Vagina (tissue), 2 donors: ENCODE data around the gene COL18A1.

Experiments
- POLR2A ChIP-seq, 2 donors: fragments of 450-650 bp; IDR thresholded peaks; one replicate each; pipeline ENCODE4 v1.6.1; 2017; ENCODE audit warnings: antibody characterized with exemption in 2 of 2, mild to moderate bottlenecking in 2 of 2, moderate library complexity in 2 of 2
- POLR2AphosphoS5 ChIP-seq, 2 donors: sonication (generic); formaldehyde crosslinking; IDR thresholded peaks; one replicate each; pipeline ENCODE4 v1.9.0; 2017; ENCODE audit warnings: antibody characterized with exemption in 2 of 2, mild to moderate bottlenecking in 2 of 2, low read depth in 1 of 2; ENCODE audit not compliant: insufficient read depth in 1 of 2
- TF ChIP-seq, protein P1 (sequence below), 3 experiments: fragments of 450-650 bp in 2 of 3; fragments of 200-600 bp in 1 of 3; sonication (generic) in 1 of 3; IDR thresholded peaks; one replicate each; pipeline ENCODE4 v1.5.1; 2017 to 2019; ENCODE audit warnings: antibody characterized with exemption in 3 of 3, mild to moderate bottlenecking in 2 of 3, moderate library complexity in 2 of 3

DNA sequence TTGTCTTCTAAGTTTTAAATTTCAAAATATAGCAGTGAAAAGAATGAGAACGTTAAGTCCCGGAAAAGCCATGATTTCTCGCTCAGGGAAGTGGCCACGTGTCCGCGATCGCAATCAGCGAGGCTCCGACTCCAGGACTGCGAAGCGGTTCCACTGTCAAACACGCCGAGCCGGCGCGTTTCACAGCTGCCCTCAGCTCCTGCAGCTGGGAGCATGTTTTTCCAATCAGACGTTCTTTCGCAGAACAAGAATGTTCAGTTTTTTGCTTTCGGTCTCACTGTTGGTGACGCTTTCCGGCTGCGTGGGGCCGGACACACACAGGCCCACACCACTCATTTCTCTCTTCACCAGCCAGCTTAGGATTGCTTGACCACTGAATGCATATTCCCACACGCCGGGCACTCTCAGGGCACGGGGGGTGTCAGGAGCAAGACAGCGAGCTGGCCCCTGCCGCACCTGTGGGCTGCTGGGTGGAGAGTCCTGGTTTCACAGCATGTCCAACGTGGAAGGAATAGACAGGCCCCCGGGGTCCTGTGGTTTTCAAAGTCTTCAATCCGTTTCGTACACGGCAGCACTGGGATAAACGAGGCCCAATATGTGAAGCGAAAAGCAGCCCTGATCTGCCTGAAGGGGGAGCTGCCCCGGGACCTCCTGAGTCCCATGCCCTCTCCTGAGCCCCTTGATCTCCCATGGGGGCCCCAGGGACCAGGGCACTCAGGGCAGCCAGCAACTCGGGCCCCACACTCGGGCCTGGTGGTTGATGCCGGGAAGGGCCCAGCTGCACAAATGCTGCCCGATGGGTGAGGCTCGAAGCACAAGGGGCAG is 47.3 kb upstream of the COL18A1 start:
- TF ChIP-seq, protein P1, sequence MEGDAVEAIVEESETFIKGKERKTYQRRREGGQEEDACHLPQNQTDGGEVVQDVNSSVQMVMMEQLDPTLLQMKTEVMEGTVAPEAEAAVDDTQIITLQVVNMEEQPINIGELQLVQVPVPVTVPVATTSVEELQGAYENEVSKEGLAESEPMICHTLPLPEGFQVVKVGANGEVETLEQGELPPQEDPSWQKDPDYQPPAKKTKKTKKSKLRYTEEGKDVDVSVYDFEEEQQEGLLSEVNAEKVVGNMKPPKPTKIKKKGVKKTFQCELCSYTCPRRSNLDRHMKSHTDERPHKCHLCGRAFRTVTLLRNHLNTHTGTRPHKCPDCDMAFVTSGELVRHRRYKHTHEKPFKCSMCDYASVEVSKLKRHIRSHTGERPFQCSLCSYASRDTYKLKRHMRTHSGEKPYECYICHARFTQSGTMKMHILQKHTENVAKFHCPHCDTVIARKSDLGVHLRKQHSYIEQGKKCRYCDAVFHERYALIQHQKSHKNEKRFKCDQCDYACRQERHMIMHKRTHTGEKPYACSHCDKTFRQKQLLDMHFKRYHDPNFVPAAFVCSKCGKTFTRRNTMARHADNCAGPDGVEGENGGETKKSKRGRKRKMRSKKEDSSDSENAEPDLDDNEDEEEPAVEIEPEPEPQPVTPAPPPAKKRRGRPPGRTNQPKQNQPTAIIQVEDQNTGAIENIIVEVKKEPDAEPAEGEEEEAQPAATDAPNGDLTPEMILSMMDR (IDR thresholded peaks at IDR 0.05): no peak
- TF ChIP-seq POLR2AphosphoS5 (IDR thresholded peaks at IDR 0.05; ENCODE audit: insufficient read depth in 1 of 2, low read depth in 1 of 2) (peak; percentile 34 to 86), POLR2A (IDR thresholded peaks at IDR 0.05) (no peak)
